Fibroblast of upper back skin (primary cell): Measurements from ENCODE around the gene FGGY.

Experiments used
- DNase-seq: peaks from one replicate; pipeline ENCODE4 v3.0.0-alpha.2; 2013

Gene FGGY

DNA sequence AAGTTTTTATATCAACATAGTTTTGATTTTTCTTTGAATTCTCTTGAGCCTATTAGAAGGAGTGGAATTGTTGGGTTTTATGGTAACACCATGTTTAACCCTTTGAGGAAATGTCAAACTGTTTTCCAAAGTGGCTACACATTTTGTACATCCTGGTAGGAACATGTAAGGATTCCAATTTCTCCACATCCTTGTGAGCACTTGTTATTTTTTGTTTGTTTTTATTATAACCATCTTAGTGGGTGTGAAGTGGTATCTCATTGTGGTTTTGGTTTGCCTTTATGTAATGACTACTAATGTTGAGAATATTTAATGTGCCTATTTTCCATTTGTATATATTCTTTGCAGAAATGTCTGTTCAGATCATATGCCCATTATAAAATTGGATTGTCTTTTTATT lies 120.5 kb downstream of the FGGY start:
- DNase-seq = no peak

- DNase-seq = no peak
These were observed 121.7 kb downstream of the FGGY start for GRCh38 chr1:59418363-59419144.

DNA sequence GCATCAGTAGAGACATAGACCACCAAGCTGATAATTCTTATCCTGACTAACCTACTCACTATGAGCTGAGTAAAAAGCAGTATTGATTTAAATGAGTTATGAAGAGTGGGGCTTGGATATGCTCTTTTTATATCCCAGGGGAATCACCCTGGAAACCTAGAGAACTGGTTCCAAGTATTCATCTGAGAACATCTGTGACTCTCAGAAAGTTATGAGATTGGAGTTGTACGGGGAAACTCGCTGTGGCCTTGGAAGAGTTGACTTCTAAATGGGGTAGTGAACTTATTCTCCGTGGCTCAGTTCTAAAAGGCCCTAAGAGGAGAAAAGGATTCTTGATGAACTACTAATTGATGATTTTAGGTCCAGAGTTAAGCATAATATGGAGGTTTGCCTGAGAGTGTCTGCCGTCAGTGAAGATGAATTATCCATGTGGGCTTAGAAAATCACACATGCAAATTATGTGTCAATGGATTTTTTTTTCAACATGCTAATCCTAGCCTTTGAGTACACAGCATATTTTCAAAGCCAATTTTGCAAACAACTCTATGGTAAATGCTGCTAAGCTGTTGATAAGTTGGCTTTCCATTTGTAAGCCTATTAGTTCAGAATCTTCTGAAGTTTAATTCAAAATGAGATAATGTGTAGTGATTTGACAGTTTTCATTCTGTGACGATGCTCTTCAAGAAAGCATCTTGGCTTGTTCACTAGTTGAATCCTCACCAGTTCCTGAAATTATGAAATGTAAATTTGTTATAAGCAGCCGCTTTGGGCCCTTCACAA lies 122.7 kb downstream of the FGGY start:
- no peak for DNase-seq

DNA sequence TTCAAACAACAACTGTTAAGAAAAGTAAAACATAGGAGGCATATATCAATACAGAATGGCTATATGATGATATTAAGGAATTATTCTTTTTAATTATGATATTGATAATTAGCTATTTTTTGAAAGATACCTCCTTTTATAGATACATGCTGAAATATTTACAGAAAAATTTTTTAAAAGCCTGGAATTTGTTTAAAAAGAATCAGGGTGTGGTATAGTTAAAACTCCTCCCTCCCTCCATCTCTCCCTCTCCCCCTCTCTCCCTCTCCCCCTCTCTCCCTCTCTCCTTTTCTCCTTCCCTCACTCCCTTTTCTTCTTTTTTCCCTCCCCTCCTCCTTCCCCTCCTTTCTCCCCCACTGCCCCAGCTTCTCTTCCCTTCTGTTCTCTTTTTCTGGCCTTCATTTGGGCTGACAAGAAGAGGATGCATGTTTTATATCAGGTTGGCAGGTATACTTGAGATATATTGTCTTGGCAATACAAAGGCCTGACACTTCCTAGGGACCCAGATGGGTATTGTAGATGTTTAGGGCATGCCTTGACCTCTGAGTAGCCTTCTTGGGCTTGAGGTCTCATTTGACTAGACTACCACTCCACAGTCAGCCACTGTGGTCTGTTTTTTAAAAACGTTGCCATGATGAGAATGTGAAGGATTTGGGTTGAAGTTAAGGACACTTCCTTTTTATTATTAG lies 124.5 kb downstream of the FGGY start:
- no peak for DNase-seq

GRCh38 chr1:59422921-59423575 lies 126.2 kb downstream of the FGGY start:
- DNase-seq = no peak

GRCh38 chr1:59427155-59427554 lies 130.3 kb downstream of the FGGY start:
- DNase-seq = peak; percentile 78

DNA sequence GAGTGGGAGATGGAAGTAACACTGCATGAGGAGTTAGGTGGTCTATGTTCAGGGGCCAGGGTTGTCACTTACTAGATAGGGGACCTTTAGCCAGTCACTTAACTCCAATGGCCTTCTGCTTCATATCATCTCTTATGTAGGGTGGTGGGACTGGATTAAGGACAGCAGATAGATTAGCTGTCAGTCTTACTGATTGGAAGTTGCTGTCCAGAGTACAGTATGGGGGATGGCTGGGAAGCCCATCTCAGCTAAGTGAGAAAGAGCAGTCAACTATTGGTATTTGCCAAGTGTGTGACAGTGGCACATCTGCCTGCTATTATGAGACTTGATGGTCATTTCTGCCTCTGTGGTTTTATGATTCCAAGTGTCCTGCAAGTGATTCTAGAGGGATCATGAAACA lies 130.9 kb downstream of the FGGY start:
- no peak for DNase-seq

- no peak for DNase-seq
These were observed 131.9 kb downstream of the FGGY start for GRCh38 chr1:59428828-59429227.

DNA sequence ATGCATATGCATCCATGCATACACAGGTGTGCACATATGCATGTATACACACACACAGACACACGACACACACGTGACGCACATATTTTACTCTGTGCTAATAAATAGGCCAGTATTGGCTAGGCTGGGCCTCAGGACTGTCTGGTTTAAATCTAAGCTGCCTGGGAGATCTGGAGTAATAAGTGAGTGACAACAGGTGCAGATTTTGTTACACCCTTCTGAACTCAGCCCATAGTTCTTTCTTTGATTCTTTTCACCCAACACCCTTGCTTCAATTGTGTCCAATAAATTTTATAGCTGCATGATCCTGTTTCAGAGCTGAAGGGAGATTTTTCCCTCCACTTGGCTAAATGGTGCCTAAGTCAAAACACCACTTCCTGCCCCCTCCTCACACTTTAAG lies 132.8 kb downstream of the FGGY start:
- no peak for DNase-seq

DNA sequence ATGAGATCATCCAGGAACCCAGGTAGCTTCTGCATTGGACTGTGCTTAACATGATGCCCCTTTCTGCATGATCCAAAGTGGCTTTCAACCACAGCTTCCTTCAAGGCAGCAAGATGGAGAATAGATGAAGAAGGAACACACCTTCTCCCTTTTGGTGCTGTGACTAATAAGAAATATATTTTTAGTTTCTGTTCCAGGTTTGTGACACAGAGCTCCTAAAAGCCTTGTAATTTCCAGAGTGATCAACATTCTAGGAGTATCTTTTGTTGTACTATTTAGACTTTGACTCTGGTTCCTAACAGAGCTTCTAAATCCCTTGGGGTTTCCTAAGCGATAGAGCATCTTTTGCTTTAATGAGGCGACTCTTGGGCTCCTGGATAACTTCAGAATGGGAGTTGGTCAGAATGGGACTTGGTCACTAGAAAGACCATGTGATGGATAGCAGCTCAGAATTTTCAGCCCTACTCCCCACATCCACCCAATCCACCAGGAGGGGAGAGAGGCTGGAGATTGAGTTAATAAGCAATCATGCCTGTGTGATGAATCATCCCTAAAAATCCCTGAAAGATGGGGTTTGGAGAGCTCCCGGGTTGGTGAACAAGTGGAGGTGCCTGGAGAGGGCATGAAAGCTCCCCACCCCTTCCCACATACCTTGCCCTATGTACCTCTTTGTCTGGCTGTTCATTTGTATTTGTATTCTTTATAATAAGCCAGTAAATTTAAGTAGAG lies 134.8 kb downstream of the FGGY start:
- DNase-seq = no peak

DNA sequence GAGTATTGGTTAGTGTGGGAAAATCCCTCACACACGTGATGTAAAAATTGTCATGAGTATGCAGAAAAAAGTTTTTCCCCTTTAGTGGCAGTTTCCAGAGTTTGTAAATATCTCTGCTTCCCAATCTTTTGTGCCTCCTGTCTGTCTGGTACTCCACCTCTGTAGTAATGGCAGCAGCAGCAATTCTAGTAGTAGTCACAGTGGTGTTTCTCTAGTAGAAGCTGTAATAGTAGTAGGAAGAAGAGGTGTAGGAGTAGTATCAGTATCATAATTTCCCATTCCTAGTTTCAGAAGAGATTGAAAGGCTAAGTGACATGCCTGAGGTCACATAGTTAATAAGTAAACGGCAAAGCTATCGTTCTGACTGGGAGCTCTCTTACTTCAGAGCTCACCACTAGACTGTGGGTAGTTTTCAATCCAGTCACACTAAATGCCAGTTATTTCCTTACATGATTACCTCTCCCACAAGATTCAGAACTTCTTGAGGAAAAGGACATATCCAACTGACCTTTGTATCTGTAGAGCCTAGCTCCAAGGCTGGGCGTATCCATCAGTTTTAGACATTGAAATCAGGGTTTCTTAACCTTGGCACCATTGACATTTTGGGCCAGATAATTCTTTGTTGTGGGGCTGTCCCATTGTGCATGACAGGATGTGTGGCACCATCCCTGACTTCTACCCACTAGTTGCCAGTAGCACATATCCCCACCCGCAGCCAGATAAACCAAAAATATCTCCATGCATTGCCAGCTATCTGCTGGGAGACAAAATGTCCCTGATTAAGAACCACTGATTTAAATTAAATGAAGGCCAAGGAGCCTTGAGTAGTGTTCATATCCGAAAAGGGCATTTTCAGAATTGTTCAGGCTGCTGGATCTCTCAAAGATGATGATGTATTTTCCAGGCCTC lies 135.9 kb downstream of the FGGY start:
- no peak for DNase-seq

GRCh38 chr1:59433440-59433813 lies 136.5 kb downstream of the FGGY start:
- DNase-seq = peak; percentile 64

DNA sequence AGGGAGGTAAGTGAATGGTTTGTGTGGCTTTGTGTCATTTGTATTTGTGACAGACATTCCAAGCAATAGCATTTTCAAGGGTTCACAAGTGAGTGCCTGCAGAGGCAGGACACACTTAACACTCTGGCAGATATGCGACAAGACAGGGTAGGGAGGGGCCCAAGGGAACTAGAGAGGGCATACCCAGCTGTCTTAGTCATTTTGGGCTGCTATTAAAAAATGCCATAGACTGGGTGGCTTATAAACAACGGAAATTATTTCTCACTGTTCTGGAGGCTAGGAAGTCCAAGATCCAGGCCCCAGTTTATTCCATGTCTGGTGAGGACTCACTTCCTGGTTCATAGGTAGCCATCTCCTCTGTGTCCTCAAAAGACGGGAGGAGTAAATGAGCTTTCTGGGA lies 137.4 kb downstream of the FGGY start:
- DNase-seq = peak; percentile 37

GRCh38 chr1:59436637-59437036 lies 139.7 kb downstream of the FGGY start:
- no peak for DNase-seq

DNA sequence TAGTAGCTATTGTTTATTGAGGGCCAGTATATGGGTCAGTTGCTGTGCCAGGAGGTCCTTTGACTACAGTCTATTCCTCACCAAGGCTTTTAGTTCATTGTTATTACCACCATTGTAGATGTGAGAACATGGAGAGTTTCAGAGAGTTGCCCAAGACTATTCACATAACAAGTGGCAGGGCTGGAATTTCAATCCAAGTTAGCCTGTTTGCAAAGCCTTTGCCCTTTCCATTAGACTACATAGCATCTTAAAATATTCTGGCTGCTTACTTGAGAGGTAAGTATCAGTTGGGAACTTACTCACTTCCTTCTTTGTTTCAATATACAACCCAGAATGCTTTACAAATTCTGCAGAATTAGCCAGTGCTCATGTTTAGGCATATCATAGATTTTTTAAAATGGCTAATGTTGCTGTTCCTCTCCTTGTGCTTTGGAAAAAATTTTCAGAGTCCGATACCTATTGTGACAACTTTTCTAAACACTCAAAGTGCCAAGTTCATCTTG lies 141.2 kb downstream of the FGGY start:
- DNase-seq = no peak

GRCh38 chr1:59442492-59442891 lies 145.6 kb downstream of the FGGY start:
- DNase-seq = no peak

GRCh38 chr1:59443310-59443709 lies 146.4 kb downstream of the FGGY start:
- peak; percentile 85 for DNase-seq

GRCh38 chr1:59444520-59444919 lies 147.6 kb downstream of the FGGY start:
- no peak for DNase-seq

GRCh38 chr1:59445040-59445439 lies 148.1 kb downstream of the FGGY start:
- peak; percentile 53 for DNase-seq

- DNase-seq = peak; percentile 99
These were observed 149.5 kb downstream of the FGGY start for GRCh38 chr1:59446257-59446901.

GRCh38 chr1:59452026-59452425 lies 155.1 kb downstream of the FGGY start:
- no peak for DNase-seq
